Measurements from ENCODE around the gene SHFL. TPM values are rescaled to one million over a fixed set of nuclear protein-coding genes. Genes with fewer than 3 reads are reported as not detected.

The SHFL gene
- 67.8 and 68.1 TPM in 2 replicates for total RNA-seq

DNA sequence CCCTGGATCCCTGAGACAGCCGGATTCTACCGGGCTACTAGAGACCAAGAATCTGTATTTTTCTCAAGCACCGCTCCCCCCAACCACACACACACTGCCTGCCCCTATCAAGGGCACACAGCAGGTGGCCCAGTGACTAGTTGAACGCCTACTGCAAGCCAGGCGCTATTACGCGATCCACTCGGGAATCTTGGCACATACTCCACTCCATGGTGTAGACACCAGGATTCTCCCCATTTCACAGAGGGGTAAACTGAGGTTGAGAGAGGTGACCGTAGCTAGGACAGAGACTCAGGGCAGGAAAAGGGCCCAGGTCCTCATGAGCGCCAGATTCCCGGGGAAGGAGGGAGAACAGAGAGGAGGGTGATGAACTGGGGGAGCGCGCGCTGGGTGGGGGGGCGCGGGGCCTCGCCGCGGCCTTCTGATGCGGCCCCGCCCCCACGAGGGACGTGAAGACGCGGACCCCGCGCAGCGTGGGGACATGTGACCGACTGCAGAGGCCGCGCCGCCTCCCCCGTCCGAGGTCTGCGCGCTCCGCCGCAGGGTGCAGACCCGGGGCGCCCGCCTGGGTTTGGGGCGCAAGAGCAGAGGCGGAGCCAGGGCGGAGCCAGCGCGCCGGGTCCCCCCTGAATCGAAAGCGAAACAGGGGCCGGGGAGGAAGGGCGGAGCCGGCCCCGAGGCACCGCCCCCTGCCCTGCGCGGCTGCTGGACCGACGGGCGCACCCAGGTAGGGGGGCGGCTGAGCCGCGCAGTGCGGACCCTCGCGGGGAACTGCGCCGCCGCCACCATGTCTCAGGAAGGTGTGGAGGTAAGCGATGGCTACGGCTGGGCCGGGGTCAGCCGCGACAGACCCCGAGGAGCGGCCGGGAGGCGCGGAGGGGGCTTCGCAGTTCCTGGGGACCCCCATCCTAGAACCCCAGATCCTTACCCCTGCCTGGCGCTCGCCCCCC is at the start of gene SHFL:
Gene SHFL, plus strand, starts transcription at position 677 of the 950 bp plus-strand sequence. Its CDS starts 111 bp downstream, at position 788.
- intact Hi-C loops (cut with micrococcal nuclease) = loop anchor here (1.0 kb wide), 1 partner anchor 10 kb away; no protein-coding TSS in a partner anchor

DNA sequence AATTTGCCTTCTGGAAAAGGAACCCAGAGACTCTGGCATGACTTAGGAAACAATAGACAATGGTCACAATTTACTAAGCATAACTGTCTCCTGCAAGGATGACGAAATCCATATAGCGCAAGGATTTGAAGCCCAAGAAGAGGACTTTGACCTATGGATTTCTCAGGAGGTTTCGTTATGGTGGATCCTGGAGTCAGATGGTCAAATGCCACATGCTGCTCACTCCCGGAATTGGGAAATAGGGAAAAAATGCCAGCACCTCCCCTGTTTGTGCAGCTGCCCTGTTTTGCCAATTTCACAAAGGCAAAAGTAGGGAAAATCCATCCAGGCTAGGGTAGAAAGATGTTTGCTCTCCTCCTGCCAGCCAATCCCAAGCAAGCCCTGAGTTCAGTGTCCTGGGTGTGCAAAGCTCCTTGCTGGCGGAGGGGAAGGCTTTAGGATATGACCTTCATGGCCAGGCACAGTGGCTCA is 49.5 kb upstream of the SHFL start:
- intact Hi-C loops (cut with micrococcal nuclease) = no loop called here

- intact Hi-C loops (cut with micrococcal nuclease) = no loop called here
Observed at GRCh38 chr19:10037367-10037766, 48.8 kb upstream of the SHFL start.

DNA sequence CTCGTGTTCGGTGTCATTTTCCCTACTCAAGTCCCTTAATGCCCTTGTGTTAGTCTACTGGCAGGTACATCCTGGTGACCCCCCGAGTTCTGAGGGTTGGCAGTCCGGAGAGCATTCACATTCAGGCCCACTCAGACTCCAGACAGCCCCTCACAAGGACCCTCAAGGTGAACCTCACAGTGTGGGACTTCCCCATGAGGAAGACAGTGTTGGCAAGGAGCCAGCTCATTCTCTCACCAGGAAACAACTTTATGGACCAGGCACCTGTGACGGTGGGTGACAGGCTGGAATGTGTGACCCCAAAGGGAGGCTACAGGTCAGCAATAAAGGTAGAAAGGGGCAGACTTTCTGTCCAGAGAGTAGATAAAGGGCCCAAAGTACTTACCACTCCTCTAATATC is 48.3 kb upstream of the SHFL start:
- intact Hi-C loops (cut with micrococcal nuclease) = no loop called here

- intact Hi-C loops (cut with micrococcal nuclease) = no loop called here
Observed at GRCh38 chr19:10043286-10043927, 42.7 kb upstream of the SHFL start.

DNA sequence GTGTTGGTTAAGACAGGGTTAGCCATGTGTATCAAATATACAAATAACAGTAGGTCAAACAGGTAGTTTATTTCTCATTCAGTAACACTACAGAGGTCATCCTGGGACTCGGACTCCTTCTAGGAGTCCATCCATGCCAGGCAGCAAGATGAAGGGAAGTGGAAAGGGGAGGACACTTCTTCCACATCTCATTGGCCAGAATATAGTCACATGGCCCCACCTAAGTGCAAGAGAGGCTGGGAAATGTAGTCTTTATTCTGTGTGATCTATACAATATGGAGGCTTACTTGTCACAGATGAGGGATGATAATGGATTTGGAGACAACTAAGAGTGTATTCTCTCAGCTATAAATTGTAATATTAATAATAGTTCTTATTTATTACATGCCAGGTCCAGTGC is 41.7 kb upstream of the SHFL start:
- intact Hi-C loops (cut with micrococcal nuclease) = no loop called here

DNA sequence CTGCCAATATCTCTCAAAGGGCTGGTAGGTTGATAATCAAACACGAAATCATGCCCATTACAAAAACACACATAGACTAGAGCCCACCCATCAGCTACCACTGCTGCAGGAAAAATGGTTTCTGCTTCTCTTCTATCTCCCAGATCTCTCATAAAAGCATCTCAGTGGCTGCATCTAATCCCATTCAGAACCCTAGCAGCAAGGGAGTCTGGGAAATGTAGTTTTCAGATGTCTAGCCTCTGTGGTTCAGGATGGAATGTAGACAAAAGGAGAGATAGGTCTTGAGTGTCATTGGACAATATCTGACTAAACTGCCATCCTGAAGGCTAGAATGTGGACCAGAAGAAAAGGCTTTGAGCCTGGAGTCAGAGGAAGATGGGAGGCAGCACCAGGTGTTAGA is 40.7 kb upstream of the SHFL start:
- intact Hi-C loops (cut with micrococcal nuclease) = no loop called here

- intact Hi-C loops (cut with micrococcal nuclease) = no loop called here
Observed at GRCh38 chr19:10049626-10050025, 36.5 kb upstream of the SHFL start.

GRCh38 chr19:10052602-10053360 is 33.3 kb upstream of the SHFL start:
- intact Hi-C loops (cut with micrococcal nuclease) = no loop called here

DNA sequence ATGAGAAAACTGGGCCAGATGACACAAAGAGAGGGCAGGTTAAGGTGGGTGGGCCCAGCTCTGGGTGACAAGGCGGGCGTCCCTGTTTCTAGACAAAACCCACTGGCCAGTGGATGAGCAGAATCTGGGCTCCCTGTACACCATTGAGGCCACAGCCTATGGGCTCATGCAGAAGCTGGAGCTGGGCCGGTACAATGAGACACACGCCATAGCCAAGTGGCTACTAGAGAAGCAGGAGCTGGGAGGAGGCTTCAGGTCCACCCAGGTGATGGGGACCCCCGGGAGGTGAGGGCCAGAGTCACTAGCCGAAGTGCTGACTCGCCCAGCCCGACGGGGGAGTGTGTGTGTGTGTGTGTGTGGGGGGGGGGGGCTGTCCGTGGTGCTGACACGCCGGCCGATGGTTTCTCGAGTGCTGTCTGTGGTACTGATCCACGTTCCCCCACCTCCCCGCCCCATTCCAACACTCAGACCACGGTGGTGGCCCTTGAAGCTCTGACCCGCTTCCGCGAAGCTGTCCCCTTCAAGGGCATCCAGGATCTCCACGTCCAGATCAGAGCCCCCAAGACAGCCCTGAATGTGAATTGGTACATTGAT is 24.3 kb upstream of the SHFL start:
- intact Hi-C loops (cut with micrococcal nuclease) = no loop called here

GRCh38 chr19:10068205-10068604 is 17.9 kb upstream of the SHFL start:
- intact Hi-C loops (cut with micrococcal nuclease) = no loop called here

DNA sequence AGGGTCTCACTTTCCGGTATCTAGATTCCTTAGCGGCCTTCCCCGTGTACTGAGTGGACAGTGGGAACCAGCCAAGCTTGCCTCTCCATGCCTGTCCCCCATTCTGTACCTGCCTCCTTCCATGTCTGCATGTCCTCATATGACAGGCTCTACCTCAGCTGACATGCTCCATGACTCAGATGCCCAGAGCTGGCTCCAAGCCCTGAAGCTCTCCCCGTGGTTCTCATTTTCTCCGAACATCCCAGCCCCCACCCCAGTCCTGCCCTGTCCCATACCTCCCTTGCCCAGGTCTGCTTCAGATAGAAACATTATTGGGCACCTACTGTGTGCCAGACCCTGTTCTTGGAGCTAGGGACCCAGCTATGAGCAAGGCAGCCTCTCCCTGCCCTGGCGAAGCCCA is 17.1 kb upstream of the SHFL start:
- intact Hi-C loops (cut with micrococcal nuclease) = no loop called here

- intact Hi-C loops (cut with micrococcal nuclease) = no loop called here
Observed at GRCh38 chr19:10070730-10071446, 15.2 kb upstream of the SHFL start.

- intact Hi-C loops (cut with micrococcal nuclease) = loop anchor here (1.0 kb wide), 1 partner anchor 39 kb away; no protein-coding TSS in a partner anchor
Observed at GRCh38 chr19:10074153-10074552, 12.0 kb upstream of the SHFL start.

- intact Hi-C loops (cut with micrococcal nuclease) = no loop called here
Observed at GRCh38 chr19:10076535-10076934, 9.6 kb upstream of the SHFL start.

DNA sequence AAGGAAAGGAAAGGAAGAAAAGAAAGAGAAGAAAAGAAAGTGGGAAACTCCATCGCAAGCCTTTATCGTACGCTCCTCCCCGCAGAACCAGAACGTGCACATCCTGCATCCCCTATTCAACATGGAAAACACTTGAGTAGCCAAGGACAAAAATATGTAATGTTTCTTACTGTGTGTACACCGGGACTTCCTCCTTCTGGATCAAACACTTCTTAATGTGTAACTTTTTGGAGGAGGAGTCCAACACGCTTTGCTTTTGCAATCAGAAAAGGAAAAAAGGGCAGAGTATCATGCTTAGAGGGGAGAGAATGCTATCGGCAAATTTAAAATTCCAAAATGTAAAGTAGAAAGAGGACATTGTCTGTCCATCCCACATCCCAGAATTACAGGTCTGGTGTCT is 7.8 kb upstream of the SHFL start:
- intact Hi-C loops (cut with micrococcal nuclease) = no loop called here

DNA sequence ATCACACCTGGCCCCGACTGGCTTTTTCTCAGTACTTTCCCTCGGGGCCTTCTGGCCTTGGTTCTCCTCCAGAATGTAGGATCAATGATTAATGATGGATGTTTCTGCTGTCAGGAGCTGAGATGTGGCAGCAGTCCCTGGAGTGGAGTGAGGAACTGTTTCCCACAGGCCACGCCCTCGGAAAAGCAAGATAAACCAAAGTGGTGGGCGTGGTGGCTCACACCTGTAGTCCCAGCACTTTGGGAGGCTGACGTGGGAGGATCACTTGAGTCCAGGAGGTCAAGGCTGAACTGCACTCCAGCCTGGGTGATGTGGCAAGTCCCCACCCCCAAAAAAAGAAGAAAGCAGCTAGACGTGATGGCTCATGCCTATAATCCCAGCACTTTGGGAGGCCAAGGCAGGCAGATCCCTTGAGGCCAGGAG is 7.1 kb upstream of the SHFL start:
- intact Hi-C loops (cut with micrococcal nuclease) = no loop called here

DNA sequence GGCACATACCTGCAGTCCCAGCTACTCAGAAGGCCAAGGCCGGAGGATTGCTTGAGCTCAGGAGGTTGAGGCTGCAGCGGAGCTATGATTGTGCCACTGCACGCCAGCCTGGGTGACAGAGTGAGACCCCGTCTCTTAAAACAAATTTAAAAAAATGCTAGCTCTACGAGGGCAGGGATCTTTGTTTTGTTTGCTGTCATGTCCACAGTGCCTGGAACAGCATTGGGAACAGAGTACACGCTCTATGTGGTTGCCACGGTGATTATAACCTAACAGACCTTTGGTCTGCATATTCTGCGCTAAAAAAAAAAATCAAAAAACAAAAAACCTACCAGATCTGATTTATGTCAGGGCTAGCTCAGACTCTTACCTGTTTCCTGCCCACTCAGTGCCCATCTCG is 2.2 kb upstream of the SHFL start:
- intact Hi-C loops (cut with micrococcal nuclease) = no loop called here

DNA sequence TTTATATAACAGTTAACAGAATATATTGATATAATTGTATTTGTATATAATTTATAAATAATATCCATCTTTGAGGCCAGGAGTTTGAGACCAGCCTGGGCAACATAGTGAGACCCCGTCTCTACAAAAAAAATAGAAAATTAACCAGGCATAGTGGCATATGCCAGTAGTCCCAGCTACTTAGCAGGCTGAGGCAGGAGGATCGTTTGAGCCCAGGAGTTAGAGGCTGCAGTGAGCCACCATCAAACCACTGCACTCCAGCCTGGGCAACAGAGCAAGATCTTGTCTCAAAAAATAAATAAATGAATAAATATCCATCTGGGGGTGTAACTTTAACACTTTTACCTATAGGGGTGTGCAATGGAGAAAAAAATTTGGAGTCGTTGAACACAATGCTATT is 1.3 kb upstream of the SHFL start:
- intact Hi-C loops (cut with micrococcal nuclease) = no loop called here

DNA sequence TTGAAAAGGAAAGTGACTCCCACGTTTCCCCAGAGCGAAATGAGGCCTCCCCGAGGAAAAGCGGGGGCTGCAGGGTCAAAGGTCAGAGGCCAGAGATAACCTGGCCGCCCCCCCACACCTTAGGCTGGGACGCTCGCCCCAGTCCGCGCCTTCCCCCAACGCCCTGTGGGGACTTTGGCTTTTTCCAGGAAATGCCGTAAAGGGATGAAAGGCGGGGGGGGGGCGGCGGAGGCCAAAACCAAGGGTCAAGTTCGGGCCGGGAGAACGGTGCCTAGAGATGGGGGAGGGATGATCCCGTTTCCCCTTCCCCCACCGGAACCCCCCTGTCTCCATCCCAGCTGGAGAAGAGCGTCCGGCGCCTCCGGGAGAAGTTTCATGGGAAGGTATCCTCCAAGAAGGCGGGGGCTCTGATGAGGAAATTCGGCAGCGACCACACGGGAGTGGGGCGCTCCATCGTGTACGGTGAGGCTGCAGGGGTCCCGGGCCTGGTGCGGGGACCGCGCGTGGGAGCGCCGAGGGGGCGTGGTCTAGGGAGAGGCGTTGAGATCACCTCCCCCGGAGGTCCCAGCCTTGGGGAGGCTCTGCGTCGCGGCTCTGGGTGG is 575 bp downstream of the SHFL start:
- intact Hi-C loops (cut with micrococcal nuclease) = loop anchor here (1.0 kb wide), 1 partner anchor 10 kb away; no protein-coding TSS in a partner anchor

All from T-helper 2 cell treated with Interferon-gamma antibody and Interleukin-4, amounts not matched to agents 100 ng/mL and 5 ng/mL, for 36 hours (primary cell).